IMR-90 (cell line): ENCODE measurements around the gene THBS1.

Experiments
- CEBPB ChIP-seq: IDR thresholded peaks from 2 replicates; pipeline ENCODE4 v1.6.1; 2012; ENCODE audit warnings: low read depth, low read length, improper control_type of control experiment
- CHD1 ChIP-seq: IDR thresholded peaks from 2 replicates; pipeline ENCODE4 v1.6.1; 2012; ENCODE audit warnings: low read depth, low read length, improper control_type of control experiment
- CTCF ChIP-seq: conservative IDR thresholded peaks from 2 replicates; pipeline ENCODE4 v1.5.1; 2012; ENCODE audit warnings: mild to moderate bottlenecking, low read depth, low read length, improper control_type of control experiment
- MAZ ChIP-seq: IDR thresholded peaks from 2 replicates; pipeline ENCODE4 v1.6.1; 2012; ENCODE audit warnings: low read depth, mild to moderate bottlenecking, low read length, improper control_type of control experiment, moderate library complexity, borderline replicate concordance
- POLR2A ChIP-seq: IDR thresholded peaks from 2 replicates; pipeline ENCODE4 v1.6.1; 2012; ENCODE audit warnings: mild to moderate bottlenecking, low read depth, low read length
- RCOR1 ChIP-seq: IDR thresholded peaks from 2 replicates; pipeline ENCODE4 v1.6.1; 2012; ENCODE audit warnings: mild to moderate bottlenecking, low read length, improper control_type of control experiment; ENCODE audit not compliant: insufficient replicate concordance
- RFX5 ChIP-seq: IDR thresholded peaks from 2 replicates; pipeline ENCODE4 v1.8.0; 2012; ENCODE audit warnings: low read depth, mild to moderate bottlenecking, low read length, moderate library complexity
- USF2 ChIP-seq: fragments of 150-350 bp; IDR thresholded peaks from 2 replicates; pipeline ENCODE4 v1.6.1; 2017; ENCODE audit warnings: mild to moderate bottlenecking, antibody characterized with exemption, low read length, low read depth

GRCh38 chr15:39553947-39554693 lies 26.8 kb upstream of the THBS1 start:
- no peak for TF ChIP-seq RCOR1
- TF ChIP-seq CTCF = no peak
- TF ChIP-seq CEBPB = no peak
- no peak for TF ChIP-seq USF2
- TF ChIP-seq POLR2A = no peak
- no peak for TF ChIP-seq RFX5
- no peak for TF ChIP-seq CHD1
- no peak for TF ChIP-seq MAZ
